Neural progenitor cell (in vitro differentiated cells): Measurements from ENCODE around the gene FOXL3. TPM values are rescaled to one million over a fixed set of nuclear protein-coding genes. Genes with fewer than 3 reads are reported as not detected.

ENCODE experiments used
- DNase-seq: peaks from one replicate; pipeline ENCODE4 v3.0.0-alpha.2; 2016; ENCODE audit warnings: low spot score
- H2AFZ ChIP-seq: fragments of 200-600 bp; sonication (generic); replicated peaks from 2 replicates; pipeline ENCODE4 v1.6.1; 2016; ENCODE audit warnings: antibody characterized with exemption
- H3F3A ChIP-seq: fragments of 200-600 bp; sonication (generic); 2 replicates; pipeline ENCODE4 v1.6.1; 2016; ENCODE audit warnings: antibody characterized with exemption, low read depth
- H3K27ac ChIP-seq: fragments of 200-600 bp; sonication (generic); 2 replicates; pipeline ENCODE4 v1.5.1; 2016; ENCODE audit warnings: mild to moderate bottlenecking
- H3K27me3 ChIP-seq: fragments of 200-600 bp; sonication (generic); 2 replicates; pipeline ENCODE4 v1.6.1; 2016; ENCODE audit warnings: mild to moderate bottlenecking, moderate library complexity
- H3K36me3 ChIP-seq: fragments of 200-600 bp; sonication (generic); 2 replicates; pipeline ENCODE4 v1.5.1; 2016
- H3K4me1 ChIP-seq: fragments of 200-600 bp; sonication (generic); 2 replicates; pipeline ENCODE4 v1.6.1; 2016; ENCODE audit warnings: mixed run types
- H3K4me2 ChIP-seq: fragments of 200-600 bp; sonication (generic); 2 replicates; pipeline ENCODE4 v1.6.1; 2016
- H3K4me3 ChIP-seq: fragments of 200-600 bp; sonication (generic); 2 replicates; pipeline ENCODE4 v1.5.1; 2016
- H3K79me2 ChIP-seq: fragments of 200-600 bp; sonication (generic); 2 replicates; pipeline ENCODE4 v1.6.1; 2016; ENCODE audit warnings: low read depth
- H3K9ac ChIP-seq: fragments of 200-600 bp; sonication (generic); 2 replicates; pipeline ENCODE4 v1.6.1; 2016
- H3K9me3 ChIP-seq: fragments of 200-600 bp; sonication (generic); 2 replicates; pipeline ENCODE4 v1.5.1; 2016; ENCODE audit warnings: low read depth
- H4K20me1 ChIP-seq: fragments of 200-600 bp; sonication (generic); 2 replicates; pipeline ENCODE4 v1.6.1; 2016; ENCODE audit warnings: low read depth
- H3K27ac Mint-ChIP-seq: 3 replicates; pipeline ENCODE4 v1.8.0; 2021; ENCODE audit warnings: mixed read lengths
- H3K27me3 Mint-ChIP-seq: 2 replicates; pipeline ENCODE4 v1.8.0; 2022; ENCODE audit warnings: low read depth, mild to moderate bottlenecking, inconsistent platforms, moderate library complexity, mixed read lengths; ENCODE audit not compliant: insufficient read depth
- H3K36me3 Mint-ChIP-seq: 3 replicates; pipeline ENCODE4 v1.8.0; 2021; ENCODE audit warnings: mixed read lengths
- H3K4me1 Mint-ChIP-seq: 3 replicates; pipeline ENCODE4 v1.8.0; 2021; ENCODE audit warnings: mixed read lengths
- H3K4me3 Mint-ChIP-seq: 3 replicates; pipeline ENCODE4 v1.8.0; 2021; ENCODE audit warnings: mild to moderate bottlenecking, moderate library complexity, mixed read lengths
- H3K9me3 Mint-ChIP-seq: 3 replicates; pipeline ENCODE4 v1.8.0; 2020; ENCODE audit warnings: mixed read lengths
- EZH2 ChIP-seq: fragments of 200-600 bp; sonication (generic); IDR thresholded peaks from 2 replicates; pipeline ENCODE4 v1.6.1; 2017; ENCODE audit warnings: antibody characterized with exemption, mild to moderate bottlenecking, moderate library complexity
- EZH2phosphoT487 ChIP-seq: fragments of 200-600 bp; sonication (generic); IDR thresholded peaks from 2 replicates; pipeline ENCODE4 v1.6.1; 2017; ENCODE audit warnings: antibody characterized with exemption
- total RNA-seq: library from RNA; depleted of rRNA; stranded (reverse); fragments of >200 nt; gene quantifications from 2 replicates; pipeline ENCODE4 v1.2.3, GENCODE V29; 2015; ENCODE audit warnings: low replicate concordance
- TF ChIP-seq, protein P1 (sequence below): fragments of 200-600 bp; sonication (generic); IDR thresholded peaks from 2 replicates; pipeline ENCODE4 v1.5.1; 2017; ENCODE audit warnings: antibody characterized with exemption, mild to moderate bottlenecking

The FOXL3 gene
- total RNA-seq, 1 donor from 2014 or later: not detected

DNA sequence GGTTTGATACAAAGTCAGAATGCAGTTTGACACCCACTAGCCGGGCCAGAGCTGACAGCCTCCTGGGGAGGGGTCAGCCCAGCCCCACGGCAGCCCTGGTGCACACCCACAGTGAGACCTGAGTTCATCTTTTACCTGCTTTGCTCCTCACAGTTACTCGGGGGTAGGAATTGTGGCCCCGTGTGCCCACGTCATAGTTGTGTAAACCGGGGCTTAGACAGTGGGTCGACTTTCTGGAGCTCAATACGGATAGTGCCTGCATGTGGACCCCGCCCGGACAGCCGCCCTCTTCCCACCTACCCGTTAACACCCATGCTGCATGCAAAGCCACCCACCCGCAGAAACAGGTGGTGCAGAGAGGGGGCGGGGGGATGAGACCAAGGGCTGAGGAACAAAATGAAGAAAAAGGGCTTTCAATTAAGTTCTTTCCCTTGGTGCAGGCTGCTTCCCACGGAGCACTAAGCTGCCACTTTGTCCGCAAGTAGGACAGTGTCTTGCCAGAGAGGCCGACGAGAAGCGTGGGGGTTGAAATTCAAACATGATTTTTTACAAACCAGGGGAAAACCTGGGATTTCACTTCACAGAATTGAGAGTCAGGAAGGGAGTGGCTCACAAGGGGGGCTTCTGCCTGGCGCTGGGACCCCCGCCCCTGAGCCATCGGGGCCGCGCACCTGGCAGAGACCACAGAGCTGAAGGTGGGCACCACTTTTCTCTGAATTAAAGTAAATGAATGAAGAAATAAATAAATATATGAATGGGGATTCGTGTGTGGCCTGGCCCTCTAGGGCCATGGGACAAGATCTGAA lies 24.6 kb upstream of the FOXL3 start:
- DNase-seq: no peak
- peaks cover 2% of the 10 kb centered on the region for H3K4me1 Mint-ChIP-seq
- no peak overlapping the region for H3K4me3 Mint-ChIP-seq

DNA sequence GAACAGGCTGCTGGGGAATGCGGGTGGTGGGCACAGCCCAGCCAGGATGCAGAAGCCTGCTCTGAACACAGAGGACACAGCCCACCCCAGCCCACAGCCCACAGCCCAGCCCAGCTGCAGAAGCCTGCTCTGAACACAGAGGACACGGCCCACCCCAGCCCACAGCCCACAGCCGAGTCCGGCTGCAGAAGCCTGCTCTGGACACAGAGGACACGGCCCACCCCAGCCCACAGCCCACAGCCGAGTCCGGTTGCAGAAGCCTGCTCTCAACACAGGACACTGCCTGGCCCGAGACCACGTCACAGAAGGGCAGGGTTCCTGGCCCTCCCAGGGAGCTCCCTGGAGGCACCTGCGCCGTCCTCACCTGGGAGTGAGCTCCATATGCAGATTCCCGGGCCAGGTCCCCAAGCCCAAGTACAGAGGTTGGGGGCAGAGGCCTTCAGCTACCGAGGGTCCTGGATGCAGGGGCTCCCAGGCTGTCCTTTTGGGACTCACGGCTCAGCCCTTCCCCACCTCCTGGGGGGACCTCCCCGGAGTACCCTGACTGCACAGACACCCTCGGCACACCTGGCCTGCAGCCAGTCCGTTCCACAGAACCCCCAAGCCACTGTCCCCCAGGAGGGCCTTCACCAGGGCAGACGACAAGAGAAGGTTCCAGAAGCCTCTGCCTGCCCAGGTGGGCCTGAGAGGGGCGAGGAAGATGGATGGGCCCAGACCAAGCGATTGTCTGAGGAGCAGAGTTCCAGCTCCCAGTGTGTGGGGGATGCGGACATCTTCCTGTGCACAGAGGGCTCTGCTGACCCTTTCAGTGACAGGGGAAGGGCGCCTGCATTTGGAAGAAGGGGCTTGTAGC lies 23.7 kb upstream of the FOXL3 start:
- no peak overlapping the region for H2AFZ ChIP-seq
- Mint-ChIP-seq H3K4me3 (no peak overlapping the region), H3K27ac (no peak overlapping the region), H3K27me3 (peaks cover 21% of the 10 kb centered on the region), H3K9me3 (peaks cover 28% of the 10 kb centered on the region), H3K4me1 (peaks cover 2% of the 10 kb centered on the region), H3K36me3 (peaks cover 9% of the 10 kb centered on the region)
- H3K9me3 ChIP-seq: peaks cover 5% of the 10 kb centered on the region
- no peaks in the 10 kb centered on the region for H3K79me2 ChIP-seq
- no peak overlapping the region for H3K9ac ChIP-seq
- no peaks in the 10 kb centered on the region for H3K27me3 ChIP-seq
- no peaks in the 10 kb centered on the region for H4K20me1 ChIP-seq
- H3K4me2 ChIP-seq: no peak overlapping the region
- no peak overlapping the region for H3K27ac ChIP-seq
- H3F3A ChIP-seq: peaks cover 8% of the 10 kb centered on the region
- no peaks in the 10 kb centered on the region for H3K4me1 ChIP-seq
- TF ChIP-seq EZH2 (no peak), EZH2phosphoT487 (no peak)
- TF ChIP-seq, protein P1, sequence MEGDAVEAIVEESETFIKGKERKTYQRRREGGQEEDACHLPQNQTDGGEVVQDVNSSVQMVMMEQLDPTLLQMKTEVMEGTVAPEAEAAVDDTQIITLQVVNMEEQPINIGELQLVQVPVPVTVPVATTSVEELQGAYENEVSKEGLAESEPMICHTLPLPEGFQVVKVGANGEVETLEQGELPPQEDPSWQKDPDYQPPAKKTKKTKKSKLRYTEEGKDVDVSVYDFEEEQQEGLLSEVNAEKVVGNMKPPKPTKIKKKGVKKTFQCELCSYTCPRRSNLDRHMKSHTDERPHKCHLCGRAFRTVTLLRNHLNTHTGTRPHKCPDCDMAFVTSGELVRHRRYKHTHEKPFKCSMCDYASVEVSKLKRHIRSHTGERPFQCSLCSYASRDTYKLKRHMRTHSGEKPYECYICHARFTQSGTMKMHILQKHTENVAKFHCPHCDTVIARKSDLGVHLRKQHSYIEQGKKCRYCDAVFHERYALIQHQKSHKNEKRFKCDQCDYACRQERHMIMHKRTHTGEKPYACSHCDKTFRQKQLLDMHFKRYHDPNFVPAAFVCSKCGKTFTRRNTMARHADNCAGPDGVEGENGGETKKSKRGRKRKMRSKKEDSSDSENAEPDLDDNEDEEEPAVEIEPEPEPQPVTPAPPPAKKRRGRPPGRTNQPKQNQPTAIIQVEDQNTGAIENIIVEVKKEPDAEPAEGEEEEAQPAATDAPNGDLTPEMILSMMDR: no peak
- no peaks in the 10 kb centered on the region for H3K36me3 ChIP-seq
- no peak overlapping the region for H3K4me3 ChIP-seq
- no peak for DNase-seq

More for the DNA sequence above, 24.6 kb upstream of the FOXL3 start:
- no peak overlapping the region for H3K4me3 ChIP-seq
- Mint-ChIP-seq H3K27me3 (peaks cover 21% of the 10 kb centered on the region), H3K9me3 (peaks cover 26% of the 10 kb centered on the region), H3K27ac (no peak overlapping the region), H3K36me3 (peaks cover 10% of the 10 kb centered on the region)
- no peak overlapping the region for H2AFZ ChIP-seq
- TF ChIP-seq, protein P1: no peak
- TF ChIP-seq EZH2 (no peak), EZH2phosphoT487 (no peak)
- H3F3A ChIP-seq: peaks cover 8% of the 10 kb centered on the region
- no peaks in the 10 kb centered on the region for H3K79me2 ChIP-seq
- H4K20me1 ChIP-seq: no peaks in the 10 kb centered on the region
- H3K9ac ChIP-seq: no peak overlapping the region
- H3K9me3 ChIP-seq: peaks cover 5% of the 10 kb centered on the region
- H3K27ac ChIP-seq: no peak overlapping the region
- H3K27me3 ChIP-seq: no peaks in the 10 kb centered on the region
- H3K4me1 ChIP-seq: no peaks in the 10 kb centered on the region
- no peaks in the 10 kb centered on the region for H3K36me3 ChIP-seq
- no peak overlapping the region for H3K4me2 ChIP-seq

DNA sequence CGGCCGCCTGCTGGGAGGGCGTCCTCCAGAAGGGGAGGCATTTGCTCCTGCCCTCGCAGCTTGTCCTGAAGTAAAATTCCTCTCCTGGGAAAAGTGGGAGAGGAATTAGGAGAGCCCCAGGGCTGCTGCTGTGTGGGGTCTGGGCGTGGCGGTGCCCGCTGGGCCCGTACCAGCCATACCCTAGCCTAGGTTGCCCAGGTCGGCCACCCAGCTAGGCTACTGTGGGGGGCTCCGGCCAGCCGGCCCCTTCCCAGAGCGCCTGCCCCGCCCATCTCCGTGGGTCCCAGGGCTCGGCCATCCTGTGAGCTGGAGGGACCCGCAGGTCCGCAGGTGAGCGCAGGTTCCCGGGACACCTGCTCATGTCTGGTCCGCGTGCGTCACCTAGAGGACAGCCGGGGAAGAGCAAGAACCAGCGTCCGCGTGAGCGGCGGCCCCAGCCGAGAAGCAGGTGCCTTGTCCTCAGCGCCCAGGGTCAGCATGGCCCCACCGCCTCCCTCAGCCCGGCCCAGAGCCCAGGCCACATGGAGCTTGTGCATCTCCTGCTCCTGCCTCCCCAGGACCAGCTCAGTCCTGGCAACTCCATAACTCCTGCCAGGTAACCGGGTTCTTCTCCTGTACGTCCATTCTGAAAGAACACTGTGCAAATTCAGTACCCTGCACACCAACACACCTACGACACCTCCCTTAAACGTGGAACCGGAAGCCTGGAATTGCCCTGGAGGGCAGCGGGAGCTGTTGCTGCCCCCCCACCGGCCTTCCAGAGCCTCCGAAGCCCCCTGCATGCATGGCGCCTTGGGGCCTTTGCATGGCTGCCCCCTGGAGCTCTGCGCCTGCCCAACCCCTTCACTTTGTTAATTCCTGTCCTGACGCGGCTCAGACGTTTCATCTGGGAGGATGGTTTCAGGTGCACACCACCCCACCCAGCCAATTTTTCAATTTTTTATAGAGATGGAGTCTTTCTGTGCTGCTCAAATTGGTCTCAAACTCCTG lies 22.8 kb upstream of the FOXL3 start:
- TF ChIP-seq, protein P1: peak; percentile 46
- no peak for TF ChIP-seq EZH2
- TF ChIP-seq EZH2phosphoT487: no peak
- H3K36me3 Mint-ChIP-seq: peaks cover 5% of the 10 kb centered on the region

More for the DNA sequence above, 22.8 kb upstream of the FOXL3 start:
- Histone ChIP-seq H3K36me3 (no peaks in the 10 kb centered on the region), H2AFZ (no peak overlapping the region), H3K9ac (no peak overlapping the region), H4K20me1 (no peaks in the 10 kb centered on the region), H3K4me1 (no peaks in the 10 kb centered on the region), H3K4me3 (no peak overlapping the region), H3F3A (peaks cover 7% of the 10 kb centered on the region), H3K4me2 (no peak overlapping the region), H3K79me2 (no peaks in the 10 kb centered on the region), H3K9me3 (peaks cover 5% of the 10 kb centered on the region), H3K27me3 (no peaks in the 10 kb centered on the region), H3K27ac (no peak overlapping the region)
- no peak overlapping the region for H3K4me3 Mint-ChIP-seq
- H3K27me3 Mint-ChIP-seq: peaks cover 17% of the 10 kb centered on the region
- H3K27ac Mint-ChIP-seq: no peak overlapping the region
- DNase-seq: peak; percentile 18
- peaks cover 19% of the 10 kb centered on the region for H3K9me3 Mint-ChIP-seq
- H3K4me1 Mint-ChIP-seq: peaks cover 2% of the 10 kb centered on the region
